HL-60 (cell line): Measurements from ENCODE around the gene ESRRB.

Source experiments
- DNase-seq, 2 experiments: peaks; one replicate each; pipeline ENCODE4 v3.0.0-alpha.2; 2010 to 2020; ENCODE audit warnings: low read depth in 1 of 2, low spot score in 1 of 2
- H3K27ac ChIP-seq: fragments of 250-450 bp; sonication (Bioruptor Pico); replicated peaks from 2 replicates; pipeline ENCODE4 v1.5.1; 2020; ENCODE audit warnings: mild to moderate bottlenecking, moderate library complexity
- H3K27me3 ChIP-seq: fragments of 250-450 bp; sonication (Bioruptor Pico); 2 replicates; pipeline ENCODE4 v1.5.1; 2021; ENCODE audit warnings: mild to moderate bottlenecking, moderate library complexity; ENCODE audit not compliant: insufficient read depth, poor library complexity, severe bottlenecking
- H3K4me3 ChIP-seq: replicated peaks from 2 replicates; pipeline ENCODE4 v1.5.1; 2011; ENCODE audit warnings: mild to moderate bottlenecking, control low read depth, low read length; ENCODE audit not compliant: insufficient read depth
- GABPA ChIP-seq: IDR thresholded peaks from 2 replicates; pipeline ENCODE4 v1.6.1; 2012; ENCODE audit warnings: low read depth
- POLR2AphosphoS5 ChIP-seq: IDR thresholded peaks from 2 replicates; pipeline ENCODE4 v1.6.1; 2012; ENCODE audit warnings: low read depth
- SPI1 ChIP-seq: IDR thresholded peaks from 2 replicates; pipeline ENCODE4 v1.6.1; 2012; ENCODE audit warnings: low read depth, mild to moderate bottlenecking, borderline replicate concordance
- TF ChIP-seq, protein P1 (sequence below): IDR thresholded peaks from one replicate; pipeline ENCODE4 v1.5.1; 2011; ENCODE audit warnings: low read length, control low read depth, inconsistent platforms; ENCODE audit not compliant: insufficient read depth
- TF ChIP-seq, protein P2 (sequence below): IDR thresholded peaks from 2 replicates; pipeline ENCODE4 v1.6.1; 2012; ENCODE audit warnings: low read depth; ENCODE audit not compliant: insufficient replicate concordance

ESRRB gene

DNA sequence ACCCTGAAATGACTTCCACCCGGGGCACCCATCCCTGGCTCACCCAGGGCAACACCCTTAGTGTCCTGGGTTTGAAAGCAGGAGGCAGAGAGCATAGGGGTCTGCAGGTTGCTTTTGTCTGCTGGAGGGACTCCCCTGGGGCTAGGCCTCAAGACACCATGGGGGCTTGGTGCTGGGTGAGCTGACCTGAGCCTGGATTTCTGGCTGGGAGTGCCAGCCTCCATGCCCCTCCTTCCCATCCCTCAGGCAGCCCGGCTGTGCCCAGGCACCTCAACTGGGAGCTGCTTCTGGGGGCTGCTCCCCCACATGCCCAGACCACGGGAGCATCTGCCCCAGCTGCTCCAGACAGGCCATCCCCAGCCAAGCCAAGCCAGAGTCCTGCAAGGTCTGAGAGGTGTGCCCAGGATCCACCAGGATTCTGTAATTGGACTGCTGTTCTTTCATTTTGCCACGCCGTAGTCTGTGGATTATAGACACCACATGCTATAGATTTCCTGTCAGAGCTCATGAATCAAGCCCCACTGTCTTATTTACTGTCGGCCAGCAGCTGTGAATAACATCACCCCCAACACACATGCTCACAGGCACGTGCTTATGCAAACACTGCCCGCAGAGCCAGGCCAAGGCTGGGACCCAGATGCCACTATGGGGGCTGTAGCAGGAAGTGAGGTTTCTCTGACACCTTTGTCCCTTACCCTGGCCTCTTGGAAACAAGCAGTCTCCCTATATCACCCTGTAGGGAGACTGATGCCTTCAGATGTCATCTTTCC is 29.4 kb upstream of the ESRRB start:
- no peaks in the 10 kb centered on the region for H3K27me3 ChIP-seq
- H3K27ac ChIP-seq, result no peak overlapping the region
- TF ChIP-seq GABPA, result no peak
- TF ChIP-seq, protein P1, sequence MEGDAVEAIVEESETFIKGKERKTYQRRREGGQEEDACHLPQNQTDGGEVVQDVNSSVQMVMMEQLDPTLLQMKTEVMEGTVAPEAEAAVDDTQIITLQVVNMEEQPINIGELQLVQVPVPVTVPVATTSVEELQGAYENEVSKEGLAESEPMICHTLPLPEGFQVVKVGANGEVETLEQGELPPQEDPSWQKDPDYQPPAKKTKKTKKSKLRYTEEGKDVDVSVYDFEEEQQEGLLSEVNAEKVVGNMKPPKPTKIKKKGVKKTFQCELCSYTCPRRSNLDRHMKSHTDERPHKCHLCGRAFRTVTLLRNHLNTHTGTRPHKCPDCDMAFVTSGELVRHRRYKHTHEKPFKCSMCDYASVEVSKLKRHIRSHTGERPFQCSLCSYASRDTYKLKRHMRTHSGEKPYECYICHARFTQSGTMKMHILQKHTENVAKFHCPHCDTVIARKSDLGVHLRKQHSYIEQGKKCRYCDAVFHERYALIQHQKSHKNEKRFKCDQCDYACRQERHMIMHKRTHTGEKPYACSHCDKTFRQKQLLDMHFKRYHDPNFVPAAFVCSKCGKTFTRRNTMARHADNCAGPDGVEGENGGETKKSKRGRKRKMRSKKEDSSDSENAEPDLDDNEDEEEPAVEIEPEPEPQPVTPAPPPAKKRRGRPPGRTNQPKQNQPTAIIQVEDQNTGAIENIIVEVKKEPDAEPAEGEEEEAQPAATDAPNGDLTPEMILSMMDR, result no peak
- TF ChIP-seq POLR2AphosphoS5, result no peak
- TF ChIP-seq SPI1, result no peak
- TF ChIP-seq, protein P2, sequence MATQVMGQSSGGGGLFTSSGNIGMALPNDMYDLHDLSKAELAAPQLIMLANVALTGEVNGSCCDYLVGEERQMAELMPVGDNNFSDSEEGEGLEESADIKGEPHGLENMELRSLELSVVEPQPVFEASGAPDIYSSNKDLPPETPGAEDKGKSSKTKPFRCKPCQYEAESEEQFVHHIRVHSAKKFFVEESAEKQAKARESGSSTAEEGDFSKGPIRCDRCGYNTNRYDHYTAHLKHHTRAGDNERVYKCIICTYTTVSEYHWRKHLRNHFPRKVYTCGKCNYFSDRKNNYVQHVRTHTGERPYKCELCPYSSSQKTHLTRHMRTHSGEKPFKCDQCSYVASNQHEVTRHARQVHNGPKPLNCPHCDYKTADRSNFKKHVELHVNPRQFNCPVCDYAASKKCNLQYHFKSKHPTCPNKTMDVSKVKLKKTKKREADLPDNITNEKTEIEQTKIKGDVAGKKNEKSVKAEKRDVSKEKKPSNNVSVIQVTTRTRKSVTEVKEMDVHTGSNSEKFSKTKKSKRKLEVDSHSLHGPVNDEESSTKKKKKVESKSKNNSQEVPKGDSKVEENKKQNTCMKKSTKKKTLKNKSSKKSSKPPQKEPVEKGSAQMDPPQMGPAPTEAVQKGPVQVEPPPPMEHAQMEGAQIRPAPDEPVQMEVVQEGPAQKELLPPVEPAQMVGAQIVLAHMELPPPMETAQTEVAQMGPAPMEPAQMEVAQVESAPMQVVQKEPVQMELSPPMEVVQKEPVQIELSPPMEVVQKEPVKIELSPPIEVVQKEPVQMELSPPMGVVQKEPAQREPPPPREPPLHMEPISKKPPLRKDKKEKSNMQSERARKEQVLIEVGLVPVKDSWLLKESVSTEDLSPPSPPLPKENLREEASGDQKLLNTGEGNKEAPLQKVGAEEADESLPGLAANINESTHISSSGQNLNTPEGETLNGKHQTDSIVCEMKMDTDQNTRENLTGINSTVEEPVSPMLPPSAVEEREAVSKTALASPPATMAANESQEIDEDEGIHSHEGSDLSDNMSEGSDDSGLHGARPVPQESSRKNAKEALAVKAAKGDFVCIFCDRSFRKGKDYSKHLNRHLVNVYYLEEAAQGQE, result no peak
- no peak for DNase-seq
- H3K4me3 ChIP-seq, result no peak overlapping the region

DNA sequence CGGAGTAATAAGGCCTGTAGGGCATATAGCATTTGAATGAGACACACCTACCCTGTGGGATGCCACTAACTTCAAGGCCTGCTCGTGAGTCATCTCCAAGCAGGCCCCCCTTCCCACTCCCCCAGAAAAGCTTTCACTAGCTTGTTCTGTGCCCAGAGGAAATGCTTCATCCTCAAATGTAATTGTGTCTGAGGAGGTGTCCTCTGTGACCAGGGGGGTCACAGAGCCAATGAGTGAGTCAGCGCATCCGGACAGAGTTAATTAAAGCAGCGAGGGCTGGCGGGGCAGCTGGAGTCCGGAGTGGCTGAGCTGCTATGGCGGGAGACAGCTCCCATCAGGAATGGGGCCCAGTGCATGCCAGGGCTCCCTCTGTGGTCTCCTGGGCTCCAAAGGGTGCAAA is 27.0 kb upstream of the ESRRB start:
- Histone ChIP-seq H3K4me3 (no peak overlapping the region), H3K27me3 (no peaks in the 10 kb centered on the region), H3K27ac (no peak overlapping the region)
- DNase-seq, result no peak
- TF ChIP-seq, protein P1, result no peak
- TF ChIP-seq SPI1, result no peak
- TF ChIP-seq GABPA, result no peak
- no peak for TF ChIP-seq POLR2AphosphoS5
- TF ChIP-seq, protein P2, result no peak

DNA sequence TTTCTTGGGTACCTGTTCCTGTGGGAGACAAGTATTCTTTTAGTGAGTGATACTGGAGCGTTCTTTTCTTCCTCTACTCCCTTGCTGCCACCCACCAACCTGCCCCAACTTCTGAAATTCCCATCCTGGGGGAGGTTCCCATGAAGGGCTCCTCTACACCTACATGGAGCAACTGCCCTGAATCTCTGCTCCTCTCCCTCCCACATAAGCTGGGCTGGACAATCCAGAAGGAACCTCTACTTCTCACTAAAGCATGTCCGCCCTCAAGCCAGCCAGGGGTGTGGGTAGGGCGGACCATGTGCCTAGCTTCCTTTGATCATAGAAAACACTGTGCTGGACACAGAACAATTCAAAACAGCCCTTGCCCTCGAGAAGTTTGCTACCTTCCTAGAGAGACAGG is 25.9 kb upstream of the ESRRB start:
- no peak for DNase-seq
- H3K27ac ChIP-seq, result no peak overlapping the region
- TF ChIP-seq SPI1, result no peak
- TF ChIP-seq, protein P2, result no peak
- TF ChIP-seq, protein P1, result no peak
- no peak for TF ChIP-seq GABPA
- no peak for TF ChIP-seq POLR2AphosphoS5

More for the DNA sequence above, 25.9 kb upstream of the ESRRB start:
- Histone ChIP-seq H3K4me3 (no peak overlapping the region), H3K27me3 (no peaks in the 10 kb centered on the region)
